GM21526 (cell line): ENCODE measurements around the gene TSPEAR.
"Not testable (repeated sequence)": the region's sequence is repeated elsewhere in the genome, so short reads cannot be mapped to it uniquely, and the experiment has no call there.

Experiments used
- ATAC-seq: cut with Tn5 transposase; IDR thresholded peaks from one replicate; pipeline ENCODE4 v1.9.1; 2021; ENCODE audit warnings: moderate library complexity; ENCODE audit not compliant: unreplicated experiment, low FRiP score

TSPEAR gene

DNA sequence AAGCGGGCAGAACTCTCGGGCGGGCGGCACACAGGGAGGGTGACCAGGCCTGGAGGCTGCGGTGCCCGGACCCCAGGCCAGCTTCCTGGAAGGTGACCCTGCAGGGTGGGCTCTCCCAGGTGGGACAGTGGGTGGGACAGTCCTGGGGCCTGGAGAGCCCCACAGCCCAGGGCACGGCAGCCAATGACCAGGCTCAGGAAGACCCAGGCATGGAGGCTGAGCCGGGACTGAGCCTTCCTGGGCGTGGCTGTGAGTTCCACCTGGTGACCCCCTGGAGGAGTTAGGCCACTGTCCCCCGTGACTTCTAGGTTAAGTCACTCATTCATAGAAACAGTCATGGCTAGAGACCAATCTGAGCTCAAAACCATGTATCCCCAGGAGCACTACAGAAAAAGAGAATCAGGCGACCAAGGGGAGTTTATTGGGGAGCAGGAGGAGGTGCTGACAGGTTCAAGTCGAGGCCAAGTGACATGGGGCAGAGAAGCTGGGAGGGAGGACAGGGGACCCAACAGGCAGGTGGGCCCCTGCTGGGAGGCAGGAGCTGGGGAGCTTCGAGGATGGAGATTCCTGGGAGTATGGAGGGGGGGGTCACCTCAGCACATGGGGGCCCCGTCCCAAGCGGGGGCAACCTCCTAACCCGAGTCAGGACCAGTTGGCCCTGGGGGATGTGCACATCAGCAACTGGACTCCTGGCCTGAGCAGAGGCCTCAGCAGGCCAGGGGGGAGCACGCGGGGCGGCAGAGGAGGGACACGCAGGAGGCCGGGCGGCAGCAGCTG, 132.1 kb downstream of the TSPEAR start:
- ATAC-seq: no peak

DNA sequence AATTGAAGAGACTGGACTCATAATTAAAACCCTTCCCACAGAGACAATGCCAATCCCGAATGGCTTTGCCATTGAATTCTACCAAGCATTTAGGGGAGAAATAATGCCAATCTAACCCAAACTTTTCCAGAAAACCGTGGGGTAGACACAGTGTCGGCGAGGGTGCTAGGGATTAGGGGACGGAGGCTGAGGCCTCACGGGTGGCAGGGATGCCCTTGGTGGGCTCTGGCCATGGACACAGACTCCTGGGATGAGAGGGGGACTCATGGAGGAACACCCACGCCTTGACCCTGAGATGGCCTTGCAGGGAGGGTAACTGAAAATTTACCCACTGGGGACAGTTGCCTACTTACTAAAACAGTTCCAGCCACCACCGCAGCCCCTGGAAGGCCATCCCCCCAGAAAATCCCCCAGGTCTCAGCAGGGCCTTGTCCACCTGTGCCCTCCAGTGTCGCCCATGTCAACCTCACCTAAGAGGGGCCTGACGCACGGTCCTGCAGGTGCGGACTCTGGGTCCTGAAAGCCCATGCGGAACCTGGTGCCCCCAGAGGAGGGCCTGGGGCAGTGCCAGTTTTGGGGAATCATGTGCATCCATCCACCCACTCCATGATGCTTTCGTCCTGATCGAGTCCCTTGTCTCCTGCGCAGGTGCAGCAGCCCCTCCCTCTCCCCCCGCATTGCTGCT, 132.9 kb downstream of the TSPEAR start:
- ATAC-seq: no peak

DNA sequence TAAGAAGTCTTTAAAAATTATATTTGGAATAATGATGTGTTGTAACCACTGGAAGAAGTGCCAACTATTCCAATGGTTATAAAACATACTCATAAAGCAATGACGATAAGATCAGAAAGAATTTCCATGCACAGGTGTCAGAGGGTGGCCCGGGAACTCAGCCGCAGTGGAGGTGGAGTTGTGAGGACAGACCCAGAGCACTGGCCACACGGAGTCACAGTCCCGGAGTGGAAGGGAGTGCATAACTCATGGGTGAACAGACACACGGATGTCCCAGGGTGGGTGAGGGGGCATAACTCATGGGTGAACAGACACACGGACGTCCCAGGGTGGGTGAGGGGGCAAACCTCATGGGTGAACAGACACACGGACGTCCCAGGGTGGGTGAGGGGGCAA, 135.3 kb downstream of the TSPEAR start:
- ATAC-seq: no peak

DNA sequence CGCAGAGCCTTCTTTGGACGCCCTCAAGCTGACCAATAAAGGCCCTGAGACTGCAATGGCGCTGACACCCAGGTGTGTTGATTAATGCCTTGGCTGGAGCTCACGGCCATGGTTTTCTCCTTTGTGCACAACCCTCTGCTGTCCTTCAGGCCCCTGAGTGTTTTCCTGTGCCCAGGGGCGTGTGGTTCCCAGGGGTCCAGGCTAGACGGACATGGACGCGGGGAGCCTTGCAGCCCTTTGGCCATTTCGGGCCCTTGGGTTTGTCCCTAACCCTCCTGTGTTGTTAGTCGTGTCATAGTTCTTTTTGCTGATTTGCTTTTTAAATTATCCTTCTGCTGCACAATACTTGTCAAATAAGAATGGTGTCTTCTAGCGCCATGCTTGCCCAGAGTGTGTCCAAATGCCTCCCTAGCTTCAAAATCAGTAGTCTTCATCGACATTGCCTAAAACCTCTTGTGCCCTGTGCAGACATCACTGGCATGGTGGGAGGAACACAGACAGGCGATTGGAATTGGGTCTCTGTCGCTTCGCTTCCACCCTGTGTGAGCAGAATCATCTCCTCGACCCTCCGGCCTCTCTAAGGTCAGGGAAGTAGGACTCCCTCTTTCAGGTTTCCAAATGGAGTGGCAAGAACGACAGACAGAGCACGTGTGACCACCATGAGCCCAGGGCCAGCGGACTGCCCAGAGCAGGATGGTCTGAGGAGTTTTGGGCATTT, 135.9 kb downstream of the TSPEAR start:
- no peak for ATAC-seq

DNA sequence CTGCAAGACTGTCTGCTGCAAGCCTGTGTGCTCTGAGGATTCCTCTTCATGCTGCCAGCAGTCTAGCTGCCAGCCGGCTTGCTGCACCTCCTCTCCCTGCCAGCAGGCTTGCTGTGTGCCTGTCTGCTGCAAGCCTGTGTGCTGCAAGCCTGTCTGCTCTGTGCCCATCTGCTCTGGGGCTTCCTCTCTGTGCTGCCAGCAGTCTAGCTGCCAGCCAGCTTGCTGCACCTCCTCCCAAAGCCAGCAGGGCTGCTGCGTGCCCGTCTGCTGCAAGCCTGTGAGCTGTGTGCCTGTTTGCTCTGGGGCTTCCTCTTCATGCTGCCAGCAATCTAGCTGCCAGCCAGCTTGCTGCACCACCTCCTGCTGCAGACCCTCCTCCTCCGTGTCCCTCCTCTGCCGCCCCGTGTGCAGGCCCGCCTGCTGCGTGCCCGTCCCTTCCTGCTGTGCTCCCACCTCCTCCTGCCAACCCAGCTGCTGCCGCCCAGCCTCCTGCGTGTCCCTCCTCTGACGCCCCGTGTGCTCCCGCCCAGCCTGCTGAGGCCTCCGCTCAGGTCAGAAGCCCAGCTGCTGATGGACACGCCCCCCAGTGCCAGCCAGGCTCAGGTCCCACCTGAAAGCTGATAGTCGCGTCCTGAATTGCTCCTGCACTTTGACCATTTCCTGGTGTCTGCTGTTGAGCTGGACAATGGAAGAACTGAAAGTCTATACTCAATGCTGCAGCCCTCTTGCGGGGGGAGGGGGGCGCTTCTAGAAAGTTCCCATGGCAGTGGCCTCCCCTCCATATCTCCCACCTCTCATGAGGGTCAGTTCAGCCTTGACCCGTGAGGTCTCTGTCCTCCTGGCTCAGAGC, 136.7 kb downstream of the TSPEAR start:
- no peak for ATAC-seq

DNA sequence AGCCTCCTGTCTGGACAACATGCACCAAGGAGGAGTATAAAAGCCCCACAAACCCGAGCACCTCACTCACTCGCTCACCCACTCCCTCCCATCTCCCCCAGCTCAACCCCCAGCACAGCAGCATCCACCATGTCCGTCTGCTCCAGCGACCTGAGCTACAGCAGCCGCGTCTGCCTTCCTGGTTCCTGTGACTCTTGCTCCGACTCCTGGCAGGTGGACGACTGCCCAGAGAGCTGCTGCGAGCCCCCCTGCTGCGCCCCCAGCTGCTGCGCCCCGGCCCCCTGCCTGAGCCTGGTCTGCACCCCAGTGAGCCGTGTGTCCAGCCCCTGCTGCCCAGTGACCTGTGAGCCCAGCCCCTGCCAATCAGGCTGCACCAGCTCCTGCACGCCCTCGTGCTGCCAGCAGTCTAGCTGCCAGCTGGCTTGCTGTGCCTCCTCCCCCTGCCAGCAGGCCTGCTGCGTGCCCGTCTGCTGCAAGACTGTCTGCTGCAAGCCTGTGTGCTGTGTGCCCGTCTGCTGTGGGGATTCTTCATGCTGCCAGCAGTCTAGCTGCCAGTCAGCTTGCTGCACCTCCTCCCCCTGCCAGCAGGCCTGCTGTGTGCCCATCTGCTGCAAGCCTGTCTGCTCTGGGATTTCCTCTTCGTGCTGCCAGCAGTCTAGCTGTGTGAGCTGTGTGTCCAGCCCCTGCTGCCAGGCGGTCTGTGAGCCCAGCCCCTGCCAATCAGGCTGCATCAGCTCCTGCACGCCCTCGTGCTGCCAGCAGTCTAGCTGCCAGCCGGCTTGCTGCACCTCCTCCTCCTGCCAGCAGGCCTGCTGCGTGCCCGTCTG, 137.5 kb downstream of the TSPEAR start, which contains the start of gene KRTAP10-4:
TSS of gene KRTAP10-4 (plus strand) at position 100 of the 827 bp plus-strand sequence. CDS start at position 130, 30 bp downstream.
- not testable (repeated sequence) for ATAC-seq

DNA sequence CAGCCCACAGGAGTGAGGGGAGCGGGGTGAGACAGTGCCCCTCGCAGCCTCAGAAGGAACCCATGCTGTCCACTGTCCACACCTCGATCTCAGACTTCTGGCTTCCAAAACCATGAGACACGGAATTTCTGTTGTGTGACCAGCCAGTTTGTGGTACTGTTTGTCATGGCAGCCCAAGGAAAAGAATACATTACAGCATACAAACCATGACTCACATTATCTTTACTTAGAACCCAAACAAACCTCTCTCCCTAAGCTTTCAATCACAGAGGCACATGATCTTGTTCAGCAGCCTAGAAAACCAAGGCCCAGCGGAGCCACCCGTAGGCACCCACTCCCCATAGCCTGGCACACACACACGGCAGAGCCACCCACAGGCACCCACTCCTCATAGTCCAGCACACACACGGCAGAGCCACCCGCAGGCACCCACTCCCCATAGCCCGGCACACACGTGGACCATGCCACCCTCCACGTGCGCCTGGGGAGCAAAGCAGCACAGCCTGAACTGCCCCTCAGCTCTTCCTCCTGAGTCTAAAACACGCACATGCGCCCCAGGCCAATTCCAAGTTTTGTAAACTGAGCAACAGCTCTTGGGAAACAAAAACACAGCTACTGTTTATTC, 138.3 kb downstream of the TSPEAR start:
- ATAC-seq: no peak

DNA sequence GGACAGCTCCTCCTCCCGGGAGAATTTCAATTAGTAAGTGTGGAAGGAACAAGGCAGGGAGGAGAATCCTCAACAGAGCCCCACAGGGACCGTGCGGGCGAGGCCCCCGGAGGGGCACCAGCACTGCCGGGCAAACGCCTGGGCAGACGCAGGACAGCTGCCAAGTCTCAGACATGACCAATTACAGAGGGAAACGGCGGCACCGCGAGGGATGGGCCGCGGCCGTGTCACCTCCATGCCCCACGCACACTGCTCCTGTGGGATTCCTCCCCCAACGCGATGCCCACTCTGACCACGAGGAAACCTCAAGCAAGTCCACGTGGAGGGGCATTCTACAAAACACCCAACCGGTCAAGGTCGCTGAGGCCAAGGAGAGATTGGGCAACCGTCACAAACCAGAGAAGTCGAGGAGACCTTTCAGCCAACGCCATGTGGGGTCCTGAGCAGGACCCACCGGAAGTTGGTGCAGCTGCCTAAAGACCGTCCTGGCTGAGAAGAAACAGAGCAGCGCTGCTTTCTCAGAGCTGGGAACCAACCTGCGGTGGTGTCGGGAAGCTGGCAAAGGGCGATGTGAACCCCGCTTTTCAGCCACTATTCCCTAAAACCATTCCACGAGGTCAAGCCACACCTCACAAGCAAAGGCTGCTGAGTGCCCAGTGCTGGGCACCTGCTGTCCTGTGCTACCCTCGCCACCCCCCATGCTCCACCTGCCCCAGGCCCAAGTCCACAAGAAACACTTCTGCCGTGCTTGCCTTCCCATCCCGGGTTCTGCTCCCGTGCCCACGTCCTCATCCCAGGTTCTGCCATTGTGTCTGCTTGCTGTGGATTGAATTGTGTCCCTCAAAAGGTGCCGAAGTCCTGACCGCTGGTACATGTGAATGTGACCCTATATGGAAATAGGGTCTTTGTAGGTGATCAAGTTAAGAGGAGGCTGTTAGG, 139.3 kb downstream of the TSPEAR start:
- no peak for ATAC-seq

DNA sequence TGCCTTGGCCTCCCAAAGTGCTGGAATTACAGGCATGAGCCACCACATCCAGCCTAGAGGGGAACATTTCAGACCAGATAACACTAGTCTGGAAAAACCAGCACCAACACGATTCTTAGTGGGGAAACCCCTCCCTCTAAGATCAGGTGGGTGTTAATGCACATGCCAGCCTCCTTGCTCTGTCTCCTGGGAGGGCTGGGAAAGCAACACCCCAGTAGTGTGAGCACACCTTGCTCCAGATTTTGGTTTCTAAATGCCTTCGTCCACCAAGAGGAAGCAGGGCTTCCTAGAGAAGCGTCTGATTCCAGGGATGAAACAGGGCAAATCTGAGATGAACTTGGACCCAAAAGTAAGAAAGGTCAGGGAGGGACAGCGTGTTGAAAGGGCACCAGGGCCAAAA, 140.1 kb downstream of the TSPEAR start:
- no peak for ATAC-seq

DNA sequence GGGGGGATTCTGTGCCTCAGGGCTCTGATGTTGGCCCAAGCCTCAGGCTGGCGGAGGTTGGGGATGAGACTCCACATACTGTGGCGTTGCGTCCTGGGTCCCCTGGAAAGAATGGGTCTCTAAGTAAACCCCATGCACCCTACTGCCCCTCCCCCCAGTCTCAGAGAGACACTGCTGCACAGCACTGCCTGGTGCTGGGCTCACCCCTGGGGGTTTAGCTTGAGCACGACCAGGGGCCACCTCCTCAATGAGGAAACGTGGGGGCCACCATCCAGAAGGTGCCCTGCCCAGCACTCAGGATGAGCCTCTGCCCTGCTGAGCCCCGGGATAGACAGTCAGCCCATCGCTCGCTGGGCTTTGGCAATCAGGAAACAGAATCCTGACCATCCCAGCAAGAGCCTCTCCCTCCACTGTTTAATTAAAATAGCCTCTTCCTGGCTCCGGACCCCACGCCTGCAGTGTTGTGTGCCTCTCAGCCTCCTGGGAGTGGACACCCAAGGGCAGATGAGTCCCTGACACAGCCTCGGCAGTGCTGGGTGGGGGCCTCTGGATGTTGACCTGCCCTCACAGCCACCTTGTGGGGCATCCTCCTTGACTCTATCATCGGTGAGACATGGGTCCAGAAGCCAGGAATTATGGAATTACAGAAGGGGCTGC, 141.4 kb downstream of the TSPEAR start:
- ATAC-seq: no peak

DNA sequence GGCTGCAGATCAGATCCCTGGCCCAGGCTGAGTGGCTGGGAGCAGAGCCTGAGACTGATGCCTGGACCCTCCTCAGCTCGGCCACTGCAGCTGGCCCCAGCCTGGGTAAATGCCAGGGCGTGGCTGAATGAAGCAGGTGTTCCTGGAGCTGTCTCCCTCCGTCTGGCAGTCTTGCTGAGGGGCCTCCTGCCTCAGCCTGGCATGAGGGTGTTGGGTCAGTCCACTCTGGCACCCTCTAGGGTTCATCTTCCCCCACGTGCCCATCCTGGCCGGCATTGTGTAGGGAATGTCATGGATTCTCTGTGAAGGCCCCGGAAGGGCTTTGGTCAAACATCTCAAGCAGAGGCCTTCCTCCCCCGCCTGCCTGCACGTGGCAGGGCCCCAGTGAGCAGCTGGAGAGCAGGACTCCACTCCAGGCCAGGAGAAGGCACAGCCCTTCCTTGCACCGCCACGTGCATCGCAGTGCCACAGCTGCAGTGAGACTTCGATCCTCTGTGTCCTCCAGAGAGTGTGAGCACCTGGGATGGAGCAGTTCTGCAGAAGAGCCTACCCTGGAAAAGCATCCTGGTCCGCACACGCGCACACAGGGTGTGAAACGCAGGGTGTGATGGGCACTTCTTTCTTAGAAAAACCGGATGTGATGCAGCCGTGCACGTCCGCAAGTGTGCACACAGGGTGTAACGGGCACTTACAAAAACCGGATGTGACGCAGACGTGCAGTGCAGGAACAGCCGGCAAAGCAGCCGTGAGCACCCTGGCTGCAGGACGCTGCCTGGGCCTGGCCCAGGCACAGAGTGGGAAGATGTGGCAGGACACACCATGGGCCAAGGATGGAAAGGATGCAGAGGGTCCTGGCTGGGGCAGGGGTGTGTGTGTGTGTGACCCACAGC, 142.5 kb downstream of the TSPEAR start:
- no peak for ATAC-seq

DNA sequence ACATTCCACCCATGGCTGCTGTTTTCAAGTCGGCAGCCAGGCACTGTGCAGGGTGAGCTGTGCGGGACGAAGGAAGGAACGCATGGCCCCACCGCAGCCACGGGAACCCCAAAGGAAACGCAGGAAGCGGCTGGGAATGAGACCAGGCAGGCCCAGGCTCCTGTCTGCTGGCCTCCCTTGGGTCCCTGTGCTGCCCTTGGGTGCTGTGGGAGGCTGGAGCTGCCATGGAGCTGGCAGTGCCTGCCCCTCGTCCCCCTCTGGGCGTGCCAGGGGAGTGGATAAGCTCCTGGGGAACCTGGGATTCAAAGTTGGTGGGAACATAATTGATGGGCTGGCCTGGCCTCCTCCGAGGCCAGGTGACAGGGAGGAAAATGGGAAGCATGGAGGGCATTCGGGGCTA, 143.1 kb downstream of the TSPEAR start:
- ATAC-seq: no peak

DNA sequence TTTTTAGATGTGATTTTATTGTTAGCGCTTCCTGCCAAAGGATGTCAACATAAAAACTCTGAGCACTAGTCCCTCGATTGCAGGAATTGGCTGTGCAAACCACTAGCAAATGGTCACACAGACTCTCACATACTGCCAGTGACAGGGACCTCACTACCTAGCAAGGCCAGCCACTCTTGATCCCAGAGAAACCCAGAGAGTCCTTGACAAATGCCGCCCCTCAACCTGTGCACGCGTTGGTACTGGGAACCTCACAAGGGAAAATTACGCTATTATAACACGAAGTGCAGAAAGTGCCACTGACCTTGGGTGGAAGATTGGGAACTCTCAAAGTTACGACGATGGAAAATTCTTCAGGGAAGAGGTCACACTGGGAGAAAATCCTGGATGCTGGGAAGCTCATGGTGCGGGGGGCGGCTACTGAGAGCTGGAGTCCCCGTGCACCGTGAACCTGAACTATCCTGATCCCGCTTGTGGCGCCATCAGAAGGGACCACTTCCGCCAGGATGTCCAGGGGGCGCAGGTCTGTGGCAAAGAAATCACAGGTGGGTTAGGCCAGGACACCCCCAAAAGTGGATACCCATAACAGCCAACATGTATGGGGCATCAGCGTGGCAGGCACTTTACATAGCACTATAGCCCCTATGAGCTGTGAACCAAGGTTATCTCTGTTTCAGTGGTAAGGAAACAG, 143.7 kb downstream of the TSPEAR start:
- no peak for ATAC-seq

DNA sequence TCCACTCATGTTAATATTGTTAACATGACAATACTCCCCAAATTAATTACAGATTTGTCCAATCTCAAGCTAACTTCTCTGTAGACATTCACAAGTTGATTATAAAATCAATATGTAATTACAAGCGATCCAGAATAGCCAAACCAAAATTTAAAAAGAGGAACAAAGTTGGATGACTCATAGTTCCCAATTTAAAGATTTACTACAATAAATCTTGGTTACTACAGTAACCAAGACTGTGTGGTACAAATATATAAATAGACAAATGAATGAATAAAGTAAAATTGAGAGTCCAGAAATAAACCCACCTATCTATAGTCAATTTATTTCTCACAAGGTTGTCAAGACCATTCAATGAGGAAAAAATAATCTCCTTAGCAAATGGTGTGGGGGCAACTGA, 145.0 kb downstream of the TSPEAR start:
- ATAC-seq: no peak

DNA sequence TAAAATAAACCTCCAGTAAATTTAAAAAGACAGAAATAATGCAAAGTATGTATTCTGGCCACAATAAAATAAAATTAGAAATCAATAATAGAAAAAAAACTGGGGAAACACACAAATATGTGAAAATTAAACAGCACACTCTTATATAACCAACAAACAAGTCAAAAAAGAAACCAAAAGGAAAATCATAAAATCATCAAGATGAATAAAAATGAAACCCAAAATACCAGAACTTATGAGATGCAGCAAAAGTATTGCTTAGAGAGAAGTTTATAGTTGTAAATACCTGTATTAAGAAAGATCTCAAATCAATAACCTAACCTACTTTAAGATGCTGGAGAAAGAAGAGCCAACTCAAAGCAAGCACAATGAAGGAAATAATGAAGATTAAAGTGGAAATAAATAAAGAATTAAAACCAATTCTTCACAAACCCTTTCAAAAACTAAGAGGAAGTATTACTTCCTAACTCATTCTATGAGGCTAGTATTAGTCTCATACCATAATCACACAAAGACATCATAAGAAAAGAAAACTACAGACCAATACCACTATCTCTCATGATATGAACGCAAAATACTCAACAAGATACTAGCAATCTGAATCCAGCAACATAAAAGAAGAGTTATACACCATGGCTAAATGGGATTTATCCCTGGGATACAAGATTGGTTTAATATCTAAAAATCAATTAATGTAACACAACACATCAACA, 146.3 kb downstream of the TSPEAR start:
- ATAC-seq: no peak
